GM18868 (cell line): ENCODE measurements around the gene BIN1.

Experiments used
- ATAC-seq: cut with Tn5 transposase; IDR thresholded peaks from one replicate; pipeline ENCODE4 v1.9.1; 2021; ENCODE audit warnings: mild to moderate bottlenecking, moderate library complexity; ENCODE audit not compliant: unreplicated experiment

The BIN1 gene

DNA sequence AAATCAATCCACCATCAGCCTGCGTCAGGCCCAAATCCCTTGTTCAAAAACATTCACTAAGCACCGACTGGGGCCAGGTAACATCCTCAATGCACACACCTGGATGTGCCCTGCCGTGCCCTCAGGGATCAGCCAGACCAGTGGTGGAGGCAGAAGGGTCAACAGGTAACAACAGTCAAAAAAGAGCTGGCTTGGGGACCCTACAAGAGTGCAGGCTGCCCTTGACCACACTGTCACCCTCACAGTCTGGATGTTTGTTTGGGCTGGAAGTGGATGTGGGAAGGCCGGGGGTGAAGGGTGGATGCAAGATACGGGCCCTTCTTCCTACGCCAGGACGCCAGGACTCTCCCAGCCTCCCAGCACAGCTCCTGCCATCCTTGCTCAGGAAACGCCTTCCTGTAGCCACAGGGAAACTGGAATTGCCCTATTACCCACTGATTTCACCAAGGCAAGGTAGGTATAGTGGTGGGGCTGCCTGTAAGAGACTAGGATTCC, 2.7 kb downstream of the BIN1 start:
- ATAC-seq: no peak

- no peak for ATAC-seq
Measured at GRCh38 chr2:127103243-127104165, 3.5 kb downstream of the BIN1 start.

- no peak for ATAC-seq
Measured at GRCh38 chr2:127102521-127103242, 4.3 kb downstream of the BIN1 start.

DNA sequence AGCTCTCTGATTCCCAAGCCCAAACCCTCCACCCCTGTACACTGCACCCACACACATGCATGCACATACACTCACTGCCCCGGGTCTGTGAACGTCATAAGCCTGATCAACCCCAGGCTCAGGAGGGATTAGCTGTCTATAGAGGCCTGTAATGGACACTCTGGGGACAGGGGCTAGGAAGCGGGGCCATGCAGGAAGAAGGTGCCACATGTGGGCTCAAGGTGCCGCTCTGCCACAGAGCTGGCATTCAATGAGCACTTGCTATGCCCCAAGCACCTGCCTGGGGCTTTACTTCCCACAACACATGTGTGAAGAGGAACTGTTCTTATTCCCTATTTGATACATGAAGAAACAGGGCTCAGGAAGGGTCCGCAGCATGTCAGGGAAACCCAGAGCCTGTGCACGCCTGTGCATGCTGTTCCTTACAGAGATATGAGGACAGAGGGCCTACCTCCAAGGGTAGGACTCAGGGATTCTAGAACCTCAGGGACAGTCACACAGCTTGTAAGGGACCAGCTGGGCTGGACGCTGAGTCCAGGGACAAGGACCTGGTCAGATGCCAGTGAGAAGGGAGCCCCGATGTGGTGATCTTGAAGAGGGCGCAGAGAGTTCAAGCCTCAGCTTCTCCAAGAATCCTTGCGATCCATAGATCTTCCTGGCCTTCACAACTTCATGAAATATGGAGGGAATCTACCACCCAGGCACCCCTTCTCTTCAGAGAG, 5.0 kb downstream of the BIN1 start:
- no peak for ATAC-seq

- no peak for ATAC-seq
Measured at GRCh38 chr2:127101048-127101611, 5.8 kb downstream of the BIN1 start.

GRCh38 chr2:127100251-127101047, 6.5 kb downstream of the BIN1 start:
- no peak for ATAC-seq

GRCh38 chr2:127098711-127099110, 8.2 kb downstream of the BIN1 start:
- no peak for ATAC-seq

- ATAC-seq: no peak
Measured at GRCh38 chr2:127097841-127098651, 8.9 kb downstream of the BIN1 start.

DNA sequence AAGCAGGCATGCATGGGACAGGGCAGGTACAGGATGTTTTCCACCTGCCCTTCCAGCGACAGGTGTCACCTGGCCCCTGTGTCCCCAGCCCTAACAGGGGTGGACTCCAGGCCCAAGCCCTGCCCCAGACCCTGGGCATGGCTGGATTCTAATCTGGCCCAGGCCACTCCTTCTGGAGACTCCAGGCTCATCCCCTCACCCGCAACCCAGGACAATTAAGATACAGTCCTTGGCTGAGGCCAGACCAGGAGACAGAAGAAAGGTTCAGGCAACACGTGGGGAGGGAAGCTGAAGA, 9.5 kb downstream of the BIN1 start:
- no peak for ATAC-seq

- no peak for ATAC-seq
Measured at GRCh38 chr2:127096718-127097470, 10.1 kb downstream of the BIN1 start.

- no peak for ATAC-seq
Measured at GRCh38 chr2:127096280-127096679, 10.7 kb downstream of the BIN1 start.

DNA sequence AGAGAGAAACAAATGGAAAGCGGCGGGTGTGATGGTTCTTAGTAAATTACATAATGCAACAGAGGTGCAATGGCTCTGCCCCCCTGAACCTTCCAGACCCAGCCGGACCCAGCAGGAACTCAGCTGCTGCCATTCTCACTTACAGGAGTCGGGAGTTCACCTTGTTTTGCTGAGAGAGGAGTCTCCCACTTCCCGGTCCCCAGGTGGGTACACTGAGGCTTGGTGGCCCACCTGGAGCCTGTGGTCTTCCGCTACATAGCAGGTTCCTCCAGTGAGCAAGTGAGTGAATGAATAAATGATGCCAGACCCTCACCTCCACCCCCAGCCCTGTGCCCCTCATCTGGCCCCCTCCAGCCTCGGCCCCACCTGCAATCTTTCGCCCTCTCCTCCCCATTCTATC, 11.2 kb downstream of the BIN1 start:
- no peak for ATAC-seq

DNA sequence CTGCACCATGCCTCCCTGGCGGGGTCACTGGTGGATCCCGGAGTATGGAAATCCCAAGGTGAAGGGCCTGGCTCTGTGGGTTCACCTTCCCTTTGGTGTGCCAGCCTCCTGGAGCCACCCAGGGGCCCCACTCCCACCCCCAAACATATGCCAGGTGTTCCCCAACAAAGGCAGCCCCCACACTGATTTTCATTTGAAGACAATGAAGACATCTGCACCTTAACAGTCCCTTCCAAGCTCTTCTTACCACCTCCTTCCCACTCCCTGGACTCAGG, 11.7 kb downstream of the BIN1 start:
- ATAC-seq: no peak

- no peak for ATAC-seq
Measured at GRCh38 chr2:127094509-127095366, 12.2 kb downstream of the BIN1 start.

- ATAC-seq: no peak
Measured at GRCh38 chr2:127093648-127094210, 13.2 kb downstream of the BIN1 start.

GRCh38 chr2:127092901-127093516, 13.9 kb downstream of the BIN1 start:
- no peak for ATAC-seq

DNA sequence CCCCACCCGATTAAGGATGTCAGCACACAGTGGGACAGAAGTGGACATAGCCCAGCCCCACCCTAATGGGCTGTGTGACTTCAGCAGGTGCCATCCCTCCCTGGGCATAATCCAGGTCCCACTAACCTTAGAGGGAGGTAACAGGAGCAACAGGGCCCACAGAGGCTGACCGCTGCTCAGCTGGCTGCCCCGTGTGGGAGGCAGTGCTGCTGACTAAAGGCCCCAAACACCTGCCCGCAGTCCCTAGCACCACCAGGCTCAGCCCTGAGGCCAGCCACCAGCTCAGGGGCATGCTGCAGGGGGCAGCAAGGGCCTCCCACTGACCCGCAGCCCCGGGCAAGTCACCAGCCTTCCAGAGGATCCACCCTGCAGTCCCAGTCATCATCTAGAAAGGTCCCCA, 14.6 kb downstream of the BIN1 start:
- no peak for ATAC-seq
